Hematopoietic multipotent progenitor cell (in vitro differentiated cells): ENCODE data around the gene ITPRID2. TPM values are rescaled to one million over a fixed set of nuclear protein-coding genes. Genes with fewer than 3 reads are reported as not detected.

Experiments used
- DNase-seq, 3 donors: peaks; one replicate each; pipeline ENCODE4 v3.0.0-alpha.2; 2011 to 2015; ENCODE audit warnings: low read depth in 2 of 3, low spot score in 2 of 3
- total RNA-seq: library from RNA; depleted of rRNA; stranded (reverse); fragments of >200 nt; gene quantifications from one replicate; pipeline ENCODE4 v1.2.3, GENCODE V29; 2012

ITPRID2 gene
- total RNA-seq, 1 donor: 55.2 TPM

- DNase-seq: no peak
Observed at GRCh38 chr2:181879295-181879694, 12.2 kb upstream of the ITPRID2 start.

- no peak for DNase-seq
Observed at GRCh38 chr2:181882246-181883020, 9.1 kb upstream of the ITPRID2 start.

- DNase-seq: no peak
Observed at GRCh38 chr2:181884601-181885000, 6.9 kb upstream of the ITPRID2 start.

GRCh38 chr2:181885096-181885495, 6.4 kb upstream of the ITPRID2 start:
- no peak for DNase-seq

- DNase-seq: no peak
Observed at GRCh38 chr2:181886192-181886591, 5.3 kb upstream of the ITPRID2 start.

- DNase-seq: no peak
Observed at GRCh38 chr2:181887045-181887444, 4.5 kb upstream of the ITPRID2 start.

- no peak for DNase-seq
Observed at GRCh38 chr2:181889776-181890175, 1.8 kb upstream of the ITPRID2 start.

GRCh38 chr2:181890271-181890670, 1.3 kb upstream of the ITPRID2 start:
- DNase-seq: no peak

GRCh38 chr2:181891966-181892798, 652 bp downstream of the ITPRID2 start:
- peak; percentile 29 to 77 (median 72) for DNase-seq

- no peak for DNase-seq
Observed at GRCh38 chr2:181892799-181893435, 1.4 kb downstream of the ITPRID2 start.

- DNase-seq: no peak
Observed at GRCh38 chr2:181894381-181894780, 2.9 kb downstream of the ITPRID2 start.

GRCh38 chr2:181895818-181896217, 4.3 kb downstream of the ITPRID2 start:
- no peak for DNase-seq

- no peak for DNase-seq
Observed at GRCh38 chr2:181896286-181896685, 4.8 kb downstream of the ITPRID2 start.

- no peak for DNase-seq
Observed at GRCh38 chr2:181900007-181900651, 8.6 kb downstream of the ITPRID2 start.

- DNase-seq: no peak
Observed at GRCh38 chr2:181902625-181903024, 11.1 kb downstream of the ITPRID2 start.

GRCh38 chr2:181904022-181904632, 12.6 kb downstream of the ITPRID2 start:
- DNase-seq: peak in 2 of 3 donors; percentile 53 to 85

- DNase-seq: no peak
Observed at GRCh38 chr2:181907057-181907456, 15.5 kb downstream of the ITPRID2 start.

GRCh38 chr2:181907635-181908034, 16.1 kb downstream of the ITPRID2 start:
- no peak for DNase-seq

- DNase-seq: no peak
Observed at GRCh38 chr2:181910028-181910831, 18.7 kb downstream of the ITPRID2 start.

- DNase-seq: no peak
Observed at GRCh38 chr2:181911830-181912229, 20.3 kb downstream of the ITPRID2 start.
